Central memory CD8-positive, alpha-beta T cell (primary cell): ENCODE data around the gene VOPP1.
A peak's percentile ranks its signal among the peaks of the same experiment; 100 is the strongest.
"Not testable (repeated sequence)": the region's sequence is repeated elsewhere in the genome, so short reads cannot be mapped to it uniquely, and the experiment has no call there.

Experiments
- ATAC-seq: fragments of 150-1000 bp; cut with Tn5 transposase; replicated peaks from 2 replicates; pipeline ENCODE4 v1.10.0; 2022; ENCODE audit warnings: mild to moderate bottlenecking, moderate FRiP score, moderate number of reproducible peaks; ENCODE audit not compliant: poor library complexity, severe bottlenecking; ENCODE audit errors: extremely low read depth
- DNase-seq, 2 donors: peaks; one replicate each; pipeline ENCODE4 v3.0.0; 2021; ENCODE audit warnings: low spot score in 2 of 2
- H3K27ac Mint-ChIP-seq: one replicate; pipeline ENCODE4 v1.8.0; 2022; ENCODE audit warnings: low read depth, mild to moderate bottlenecking, moderate library complexity, mixed read lengths
- H3K27me3 Mint-ChIP-seq: one replicate; pipeline ENCODE4 v1.8.0; 2022; ENCODE audit warnings: mixed read lengths
- H3K36me3 Mint-ChIP-seq: one replicate; pipeline ENCODE4 v1.8.0; 2022; ENCODE audit warnings: mild to moderate bottlenecking, moderate library complexity, mixed read lengths; ENCODE audit not compliant: insufficient read depth
- H3K4me1 Mint-ChIP-seq: one replicate; pipeline ENCODE4 v1.8.0; 2022; ENCODE audit warnings: mixed read lengths
- H3K4me3 Mint-ChIP-seq: one replicate; pipeline ENCODE4 v1.8.0; 2022; ENCODE audit warnings: mild to moderate bottlenecking, moderate library complexity, mixed read lengths
- H3K9me3 Mint-ChIP-seq: one replicate; pipeline ENCODE4 v1.8.0; 2022; ENCODE audit warnings: mixed read lengths

Gene VOPP1

GRCh38 chr7:55572378-55573233 is at the start of gene VOPP1:
Gene VOPP1 (minus strand): TSS chr7:55572502. CDS start chr7:55572324, 178 bp downstream.
- H3K4me1 Mint-ChIP-seq = peaks cover 55% of the 10 kb centered on the region
- peaks cover 27% of the 10 kb centered on the region for H3K36me3 Mint-ChIP-seq
- peak; percentile 44 for ATAC-seq

GRCh38 chr7:55618913-55619312 is 46.6 kb upstream of the VOPP1 start:
- ATAC-seq (no peak), DNase-seq (no peak)
- H3K9me3 Mint-ChIP-seq = no peaks in the 10 kb centered on the region
- H3K27ac Mint-ChIP-seq = no peak overlapping the region
- peaks cover 47% of the 10 kb centered on the region for H3K27me3 Mint-ChIP-seq
- H3K4me1 Mint-ChIP-seq = no peaks in the 10 kb centered on the region
- H3K4me3 Mint-ChIP-seq = no peak overlapping the region
- H3K36me3 Mint-ChIP-seq = peaks cover 2% of the 10 kb centered on the region

More at GRCh38 chr7:55572378-55573233, at the start of gene VOPP1:
- H3K9me3 Mint-ChIP-seq = no peaks in the 10 kb centered on the region
- DNase-seq = peak in 1 of 2 donors; percentile 30
- H3K4me3 Mint-ChIP-seq = peak within 1 kb of the TSS; percentile 87
- peak within 1 kb of the TSS; percentile 86 for H3K27ac Mint-ChIP-seq
- H3K27me3 Mint-ChIP-seq = no peaks in the 10 kb centered on the region

GRCh38 chr7:55614365-55615064 is 42.2 kb upstream of the VOPP1 start:
- H3K4me3 Mint-ChIP-seq, H3K9me3 Mint-ChIP-seq, H3K27ac Mint-ChIP-seq, H3K36me3 Mint-ChIP-seq, DNase-seq, H3K4me1 Mint-ChIP-seq, ATAC-seq: not testable (repeated sequence)
- H3K27me3 Mint-ChIP-seq = peaks cover 55% of the 10 kb centered on the region

GRCh38 chr7:55609726-55610125 is 37.4 kb upstream of the VOPP1 start:
- H3K9me3 Mint-ChIP-seq, H3K27ac Mint-ChIP-seq: not testable (repeated sequence)

GRCh38 chr7:55605661-55606060 is 33.4 kb upstream of the VOPP1 start:
- not testable (repeated sequence) for H3K9me3 Mint-ChIP-seq, H3K4me1 Mint-ChIP-seq, ATAC-seq, DNase-seq, H3K36me3 Mint-ChIP-seq, H3K27ac Mint-ChIP-seq, H3K4me3 Mint-ChIP-seq
- H3K27me3 Mint-ChIP-seq = peaks cover 14% of the 10 kb centered on the region

More at GRCh38 chr7:55609726-55610125, 37.4 kb upstream of the VOPP1 start:
- not testable (repeated sequence) for H3K36me3 Mint-ChIP-seq, H3K4me3 Mint-ChIP-seq, H3K4me1 Mint-ChIP-seq, DNase-seq, ATAC-seq
- H3K27me3 Mint-ChIP-seq = peaks cover 27% of the 10 kb centered on the region

- peaks cover 26% of the 10 kb centered on the region for H3K27me3 Mint-ChIP-seq
- not testable (repeated sequence) for ATAC-seq, H3K27ac Mint-ChIP-seq
Measured at GRCh38 chr7:55597944-55598499, 25.7 kb upstream of the VOPP1 start.

GRCh38 chr7:55597214-55597739 is 25.0 kb upstream of the VOPP1 start:
- H3K4me1 Mint-ChIP-seq, H3K4me3 Mint-ChIP-seq, ATAC-seq, DNase-seq, H3K27ac Mint-ChIP-seq, H3K36me3 Mint-ChIP-seq, H3K9me3 Mint-ChIP-seq: not testable (repeated sequence)
- H3K27me3 Mint-ChIP-seq = peaks cover 33% of the 10 kb centered on the region

More at GRCh38 chr7:55597944-55598499, 25.7 kb upstream of the VOPP1 start:
- not testable (repeated sequence) for H3K9me3 Mint-ChIP-seq, H3K4me3 Mint-ChIP-seq, DNase-seq, H3K4me1 Mint-ChIP-seq, H3K36me3 Mint-ChIP-seq

GRCh38 chr7:55595511-55595910 is 23.2 kb upstream of the VOPP1 start:
- ATAC-seq = no peak
- H3K36me3 Mint-ChIP-seq = peaks cover 2% of the 10 kb centered on the region
- DNase-seq = no peak
- H3K4me1 Mint-ChIP-seq = peaks cover 5% of the 10 kb centered on the region
- H3K27ac Mint-ChIP-seq = no peak overlapping the region
- H3K27me3 Mint-ChIP-seq = peaks cover 48% of the 10 kb centered on the region
- no peaks in the 10 kb centered on the region for H3K9me3 Mint-ChIP-seq
- H3K4me3 Mint-ChIP-seq = no peak overlapping the region

- Mint-ChIP-seq H3K27me3 (peaks cover 47% of the 10 kb centered on the region), H3K9me3 (no peaks in the 10 kb centered on the region), H3K27ac (no peak overlapping the region), H3K4me1 (peaks cover 5% of the 10 kb centered on the region), H3K4me3 (no peak overlapping the region), H3K36me3 (peaks cover 2% of the 10 kb centered on the region)
- ATAC-seq (no peak), DNase-seq (no peak)
Measured at GRCh38 chr7:55594870-55595269, 22.6 kb upstream of the VOPP1 start.

GRCh38 chr7:55594414-55594813 is 22.1 kb upstream of the VOPP1 start:
- H3K27ac Mint-ChIP-seq = no peak overlapping the region
- DNase-seq = no peak
- no peaks in the 10 kb centered on the region for H3K9me3 Mint-ChIP-seq
- ATAC-seq = no peak
- H3K27me3 Mint-ChIP-seq = peaks cover 47% of the 10 kb centered on the region
- H3K4me1 Mint-ChIP-seq = peaks cover 5% of the 10 kb centered on the region
- H3K4me3 Mint-ChIP-seq = no peak overlapping the region
- peaks cover 2% of the 10 kb centered on the region for H3K36me3 Mint-ChIP-seq

- H3K36me3 Mint-ChIP-seq = peaks cover 2% of the 10 kb centered on the region
- ATAC-seq (no peak), DNase-seq (peak; percentile 39 to 66)
- no peak overlapping the region for H3K4me3 Mint-ChIP-seq
- no peaks in the 10 kb centered on the region for H3K9me3 Mint-ChIP-seq
- no peak overlapping the region for H3K27ac Mint-ChIP-seq
- H3K27me3 Mint-ChIP-seq = peaks cover 51% of the 10 kb centered on the region
- peaks cover 5% of the 10 kb centered on the region for H3K4me1 Mint-ChIP-seq
Measured at GRCh38 chr7:55593515-55594318, 21.4 kb upstream of the VOPP1 start.

GRCh38 chr7:55593172-55593514 is 20.8 kb upstream of the VOPP1 start:
- no peaks in the 10 kb centered on the region for H3K9me3 Mint-ChIP-seq
- ATAC-seq (no peak), DNase-seq (no peak)
- peaks cover 2% of the 10 kb centered on the region for H3K36me3 Mint-ChIP-seq
- no peak overlapping the region for H3K4me3 Mint-ChIP-seq
- H3K27ac Mint-ChIP-seq = no peak overlapping the region
- peaks cover 54% of the 10 kb centered on the region for H3K27me3 Mint-ChIP-seq
- peaks cover 4% of the 10 kb centered on the region for H3K4me1 Mint-ChIP-seq
